Astrocyte (in vitro differentiated cells and primary cell): ENCODE measurements around the gene FANCD2.

ENCODE experiments used
- CTCF ChIP-seq: IDR thresholded peaks from 2 replicates; pipeline ENCODE4 v1.5.1; 2011; ENCODE audit warnings: low read depth, mild to moderate bottlenecking, inconsistent platforms, low read length, moderate library complexity; ENCODE audit not compliant: insufficient read depth
- EZH2 ChIP-seq: IDR thresholded peaks from 2 replicates; pipeline ENCODE4 v1.6.1; 2012; ENCODE audit warnings: mild to moderate bottlenecking, low read length, inconsistent platforms; ENCODE audit not compliant: insufficient read depth

- TF ChIP-seq CTCF (no peak), EZH2 (no peak)
Observed at GRCh38 chr3:10106919-10107318, 80.7 kb downstream of the FANCD2 start.
